Ovary (tissue), 3 donors: ENCODE data around the gene NUP62.
"Not testable (repeated sequence)": the region's sequence is repeated elsewhere in the genome, so short reads cannot be mapped to it uniquely, and the experiment has no call there.

ENCODE experiments used
- CTCF ChIP-seq, 3 donors: fragments of 450-650 bp in 2 of 3; fragments of 200-600 bp in 1 of 3; IDR thresholded peaks; one replicate each; pipeline versions ENCODE4 v1.5.1 to v1.8.0; 2016 to 2022; ENCODE audit warnings: antibody characterized with exemption in 3 of 3, mild to moderate bottlenecking in 1 of 3
- EP300 ChIP-seq: sonication (generic); formaldehyde crosslinking; IDR thresholded peaks from one replicate; pipeline ENCODE4 v1.6.1; 2017; ENCODE audit warnings: antibody characterized with exemption
- POLR2A ChIP-seq: fragments of 450-650 bp; IDR thresholded peaks from one replicate; pipeline ENCODE4 v1.6.1; 2017; ENCODE audit warnings: antibody characterized with exemption, mild to moderate bottlenecking, moderate library complexity
- donor health status: DM: no; HTN: no; CAD: no.

- not testable (repeated sequence) for TF ChIP-seq POLR2A; CTCF (IDR thresholded peaks at IDR 0.05); EP300
These were observed 40.1 kb upstream of the NUP62 start for GRCh38 chr19:49969355-49969754.
